GM12878 (cell line): ENCODE data around the gene KRR1. TPM values are rescaled to one million over a fixed set of nuclear protein-coding genes. Genes with fewer than 3 reads are reported as not detected.
"Not testable (repeated sequence)": the region's sequence is repeated elsewhere in the genome, so short reads cannot be mapped to it uniquely, and the experiment has no call there.

ENCODE experiments used
- ATAC-seq: fragments of 200-7000 bp; cut with Tn5 transposase; 3 replicates; pipeline ENCODE4 v1.9.1; 2020; ENCODE audit warnings: mild to moderate bottlenecking, moderate library complexity
- BruUV-seq: library from RNA; stranded (reverse); fragments of 400-500 nt; replicated peaks from 2 replicates; lab custom pipeline; 2021; lab: Mats Ljungman, UMichigan
- CTCF ChIA-PET: fragments of 300-600 bp; sonication (Branson Sonifier 250); formaldehyde crosslinking; extraction: SDS; loops from one replicate; lab custom pipeline; 2021; ENCODE audit warnings: inconsistent platforms; lab: Yijun Ruan, JAX
- POLR2A ChIA-PET: fragments of 350-600 bp; formaldehyde crosslinking; extraction: SDS; loops from one replicate; lab custom pipeline; 2021; ENCODE audit warnings: inconsistent platforms; lab: Charles Lee
- RAD21 ChIA-PET: fragments of 300-600 bp; sonication (Branson Sonifier 250); formaldehyde crosslinking; loops from one replicate; lab custom pipeline; 2023; ENCODE audit warnings: antibody characterized with exemption; ENCODE audit not compliant: unreplicated experiment; lab: Charles Lee
- SMC1A ChIA-PET: fragments of 300-600 bp; sonication (Branson Sonifier 250); formaldehyde crosslinking; loops from one replicate; lab custom pipeline; 2023; ENCODE audit not compliant: unreplicated experiment, uncharacterized antibody; lab: Charles Lee
- DNase-seq: peaks from one replicate; pipeline ENCODE4 v3.0.0-alpha.2; 2011; ENCODE audit warnings: low read depth, low spot score
- FAIRE-seq: peaks from 3 replicates; lab custom pipeline; 2011; peaks lifted over from hg19 to GRCh38; lab: Jason Lieb, UNC
- H2AFZ ChIP-seq: 2 replicates; pipeline ENCODE4 v1.6.0; 2011; ENCODE audit warnings: low read depth, low read length, control low read depth; ENCODE audit not compliant: control insufficient read depth
- H3K27ac ChIP-seq: 2 replicates; pipeline ENCODE4 v1.5.1; 2011; ENCODE audit warnings: control low read depth; ENCODE audit not compliant: control insufficient read depth, insufficient read depth
- H3K27me3 ChIP-seq, 2 experiments: replicated peaks in 1 of 2; 2 replicates each; pipeline versions ENCODE4 v1.6.0 to v1.6.1; 2011; ENCODE audit warnings: low read length in 1 of 2; ENCODE audit not compliant: control insufficient read depth in 2 of 2, insufficient read depth in 2 of 2
- H3K36me3 ChIP-seq, 2 experiments: 2 replicates each; pipeline ENCODE4 v1.5.1; 2011; ENCODE audit warnings: low read length in 1 of 2; ENCODE audit not compliant: control insufficient read depth in 2 of 2, insufficient read depth in 2 of 2
- H3K4me1 ChIP-seq: 2 replicates; pipeline ENCODE4 v1.6.1; 2011; ENCODE audit warnings: mild to moderate bottlenecking, low read length, moderate library complexity, mixed read lengths; ENCODE audit not compliant: control insufficient read depth, insufficient read depth
- H3K4me2 ChIP-seq: 2 replicates; pipeline ENCODE4 v1.6.0; 2011; ENCODE audit warnings: control low read depth; ENCODE audit not compliant: control insufficient read depth, insufficient read depth
- H3K4me3 ChIP-seq: fragments of 200-600 bp; sonication (generic); 2 replicates; pipeline ENCODE4 v1.5.1; 2016
- H3K79me2 ChIP-seq: 2 replicates; pipeline ENCODE4 v1.6.0; 2011; ENCODE audit warnings: low read length; ENCODE audit not compliant: control insufficient read depth, insufficient read depth
- H3K9ac ChIP-seq: 2 replicates; pipeline ENCODE4 v1.8.0; 2011; ENCODE audit warnings: low read length, control low read depth, mixed read lengths; ENCODE audit not compliant: control insufficient read depth, insufficient read depth
- H3K9me3 ChIP-seq: replicated peaks from 3 replicates; pipeline ENCODE4 v1.5.1; 2011; ENCODE audit warnings: mild to moderate bottlenecking, low read length; ENCODE audit not compliant: control insufficient read depth, insufficient read depth
- H4K20me1 ChIP-seq: 2 replicates; pipeline ENCODE4 v1.6.0; 2011; ENCODE audit not compliant: control insufficient read depth, insufficient read depth
- WGBS: methylation state at CpG from one replicate; pipeline ENCODE4 v1.1.6; 2016; ENCODE audit warnings: low lambda C conversion rate; ENCODE audit not compliant: insufficient replicate concordance, insufficient coverage; ENCODE audit errors: missing lambda C conversion rate; 5-methylcytosine and 5-hydroxymethylcytosine counted together
- in situ Hi-C: fragments of 300-500 bp; cut with MboI; formaldehyde crosslinking; loops from 9 replicates; pipeline ENCODE4 v1.14.3; 2018; ENCODE audit warnings: mixed read lengths
- intact Hi-C: fragments of 100-400 bp; cut with micrococcal nuclease; formaldehyde crosslinking; loops from one replicate; pipeline ENCODE4 v1.14.2; 2022; ENCODE audit not compliant: unreplicated experiment
- polyA plus RNA-seq, 11 experiments: library from polyadenylated mRNA; depleted of rRNA in 4 of 11; unstranded in 6 of 11; stranded (reverse) in 5 of 11; fragments of >200 nt; fragmentation: Nextera tagmentation in 4 of 11; fragmentation: Illumina TruSeq in 1 of 11; extraction: Ambion mirVana in 4 of 11; extraction: Trizol in 1 of 11; gene quantifications; 1 replicate in 1 of 11; 2 replicates in 10 of 11; pipeline versions ENCODE4 v1.2.1 to v1.2.3, GENCODE V29; 2011 to 2016; ENCODE audit warnings: inconsistent platforms in 2 of 11, missing spikeins in 2 of 11, low read depth in 1 of 11
- total RNA-seq, 4 experiments: library from RNA; depleted of rRNA in 3 of 4; stranded (reverse); fragments of >200 nt in 3 of 4; fragmentation: Illumina TruSeq in 1 of 4; extraction: Trizol in 1 of 4; gene quantifications; 2 replicates each; pipeline versions ENCODE4 v1.2.1 to v1.2.3, GENCODE V29; 2013 to 2021

The KRR1 gene
- total and polyA plus RNA-seq, 10 of the 15 experiments (the other 5 are each of a cell fraction or from before 2014, with no cell fraction given) = 29.6 to 103 (median 75.3) TPM

DNA sequence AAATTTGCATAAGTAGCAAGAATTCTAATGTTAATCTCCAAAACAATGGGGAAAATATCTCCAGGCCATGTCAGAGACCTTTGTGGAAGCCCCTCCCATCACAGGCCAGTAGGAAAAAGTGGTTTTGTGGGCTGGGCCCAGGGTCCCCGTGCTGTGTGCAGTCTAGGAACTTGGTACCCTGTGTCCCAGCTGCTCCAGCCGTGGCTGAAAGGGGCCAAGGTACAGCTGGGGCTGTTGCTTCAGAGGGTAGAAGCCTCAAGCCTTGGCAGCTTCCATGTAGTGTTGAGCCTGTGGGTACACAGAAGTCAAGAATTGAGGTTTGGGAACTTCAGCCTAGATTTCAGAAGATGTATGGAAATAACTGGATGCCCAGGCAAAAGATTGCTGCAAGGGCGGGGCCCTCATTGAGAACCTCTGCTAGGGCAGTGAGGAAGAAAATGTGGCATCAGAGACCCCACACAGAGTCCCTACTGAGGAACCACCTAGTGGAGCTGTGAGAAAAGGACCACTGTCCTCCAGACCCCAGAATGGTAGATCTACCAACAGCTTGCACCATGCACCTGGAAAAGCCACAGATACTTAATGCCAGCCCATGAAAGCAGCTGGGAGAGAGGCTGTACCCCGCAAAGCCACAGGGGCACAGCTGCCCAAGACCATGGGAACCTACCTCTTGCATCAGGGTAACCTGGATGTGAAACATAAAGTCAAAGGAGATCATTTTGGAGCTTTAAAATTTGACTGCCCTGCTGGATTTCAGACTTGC lies 69.5 kb downstream of the KRR1 start:
- H3K79me2 ChIP-seq, H4K20me1 ChIP-seq, RAD21 ChIA-PET, H3K4me2 ChIP-seq, H2AFZ ChIP-seq, intact Hi-C loops, in situ Hi-C loops, SMC1A ChIA-PET, H3K27ac ChIP-seq, H3K9ac ChIP-seq, BruUV-seq, POLR2A ChIA-PET, DNase-seq, H3K27me3 ChIP-seq, H3K4me1 ChIP-seq, H3K9me3 ChIP-seq, ATAC-seq, H3K36me3 ChIP-seq, FAIRE-seq, H3K4me3 ChIP-seq: not testable (repeated sequence)
- 14% methylated on average over 4 of the region's 4 CpGs for WGBS
- CTCF ChIA-PET = interaction anchor here (2.1 kb wide), 1 partner anchor 42 kb away, joined by 7 read pairs; no protein-coding TSS in a partner anchor

Other genes with a start within 250 kb of the KRR1 start
- gene CAPS2, start 181.3 kb downstream of the KRR1 start, total RNA-seq (2014; rRNA removed) = 3.2 and 4.1 TPM in 2 replicates
- 6.4 and 8.1 TPM in 2 replicates for gene CAPS2, start 181.3 kb downstream of the KRR1 start, total RNA-seq (2014; rRNA removed; fragmentation: Illumina TruSeq; extraction: Trizol)
- gene CAPS2, start 181.3 kb downstream of the KRR1 start, total RNA-seq (2021) = 5.1 and 5.4 TPM in 2 replicates
- gene CAPS2, start 181.3 kb downstream of the KRR1 start, polyA plus RNA-seq (2011; rRNA removed) = 2.0 and 3.9 TPM in 2 replicates
- gene CAPS2, start 181.3 kb downstream of the KRR1 start, polyA plus RNA-seq (2014; fragmentation: Illumina TruSeq; extraction: Trizol) = 4.1 and 9.5 TPM in 2 replicates
- 1 to 10 TPM; 4.5 to 6.4 TPM for gene CAPS2, start 181.3 kb downstream of the KRR1 start, polyA plus RNA-seq (2014; fragmentation: Nextera tagmentation; extraction: Ambion mirVana)
- 4.2 and 4.3 TPM in 2 replicates for gene CAPS2, start 181.3 kb downstream of the KRR1 start, polyA plus RNA-seq (2014; rRNA removed)
- gene CAPS2, start 181.3 kb downstream of the KRR1 start, polyA plus RNA-seq (2016; fragmentation: Nextera tagmentation; extraction: Ambion mirVana) = 1 to 10 TPM; 4.2 TPM
- gene GLIPR1L1, start 176.9 kb downstream of the KRR1 start, total RNA-seq (2014; rRNA removed) = not detected in 2 replicates
- not detected in 2 replicates for gene GLIPR1L1, start 176.9 kb downstream of the KRR1 start, total RNA-seq (2014; rRNA removed; fragmentation: Illumina TruSeq; extraction: Trizol)
- not detected in 2 replicates for gene GLIPR1L1, start 176.9 kb downstream of the KRR1 start, total RNA-seq (2021)
- gene GLIPR1L1, start 176.9 kb downstream of the KRR1 start, polyA plus RNA-seq (2011; rRNA removed) = not detected in 2 replicates
- not detected in 2 replicates for gene GLIPR1L1, start 176.9 kb downstream of the KRR1 start, polyA plus RNA-seq (2014; fragmentation: Illumina TruSeq; extraction: Trizol)
- under 1 TPM; 0.10 to 0.13 TPM for gene GLIPR1L1, start 176.9 kb downstream of the KRR1 start, polyA plus RNA-seq (2014; fragmentation: Nextera tagmentation; extraction: Ambion mirVana)
- gene GLIPR1L1, start 176.9 kb downstream of the KRR1 start, polyA plus RNA-seq (2014; rRNA removed) = not detected in 2 replicates
- gene GLIPR1L1, start 176.9 kb downstream of the KRR1 start, polyA plus RNA-seq (2016; fragmentation: Nextera tagmentation; extraction: Ambion mirVana) = under 1 TPM in 1 of 2 experiments, not detected in 1; 0.47 TPM
- gene GLIPR1L2, start 120.5 kb downstream of the KRR1 start, total RNA-seq (2014; rRNA removed) = 0.06 and 0.38 TPM in 2 replicates
- gene GLIPR1L2, start 120.5 kb downstream of the KRR1 start, total RNA-seq (2014; rRNA removed; fragmentation: Illumina TruSeq; extraction: Trizol) = 0.09 and 0.18 TPM in 2 replicates
- gene GLIPR1L2, start 120.5 kb downstream of the KRR1 start, total RNA-seq (2021) = not detected in 2 replicates
- gene GLIPR1L2, start 120.5 kb downstream of the KRR1 start, polyA plus RNA-seq (2011; rRNA removed) = 0.15 and 0.24 TPM in 2 replicates
- 0.18 TPM in 1 of 2 replicates, not detected in the other for gene GLIPR1L2, start 120.5 kb downstream of the KRR1 start, polyA plus RNA-seq (2014; fragmentation: Illumina TruSeq; extraction: Trizol)
- under 1 TPM in 1 of 2 experiments, not detected in 1; 0.04 TPM for gene GLIPR1L2, start 120.5 kb downstream of the KRR1 start, polyA plus RNA-seq (2014; fragmentation: Nextera tagmentation; extraction: Ambion mirVana)
- 0.06 TPM in 1 of 2 replicates, not detected in the other for gene GLIPR1L2, start 120.5 kb downstream of the KRR1 start, polyA plus RNA-seq (2014; rRNA removed)
- gene GLIPR1L2, start 120.5 kb downstream of the KRR1 start, polyA plus RNA-seq (2016; fragmentation: Nextera tagmentation; extraction: Ambion mirVana) = under 1 TPM in 1 of 2 experiments, not detected in 1; 0.39 TPM
- gene GLIPR1, start 30.9 kb downstream of the KRR1 start, total RNA-seq (2014; rRNA removed) = 18.2 and 25.6 TPM in 2 replicates
- 20.5 and 22.4 TPM in 2 replicates for gene GLIPR1, start 30.9 kb downstream of the KRR1 start, total RNA-seq (2014; rRNA removed; fragmentation: Illumina TruSeq; extraction: Trizol)
- 27.9 and 32.9 TPM in 2 replicates for gene GLIPR1, start 30.9 kb downstream of the KRR1 start, total RNA-seq (2021)
- gene GLIPR1, start 30.9 kb downstream of the KRR1 start, polyA plus RNA-seq (2011; rRNA removed) = 29.9 and 31.5 TPM in 2 replicates
- gene GLIPR1, start 30.9 kb downstream of the KRR1 start, polyA plus RNA-seq (2014; fragmentation: Illumina TruSeq; extraction: Trizol) = 27.8 and 32.2 TPM in 2 replicates
- gene GLIPR1, start 30.9 kb downstream of the KRR1 start, polyA plus RNA-seq (2014; fragmentation: Nextera tagmentation; extraction: Ambion mirVana) = 10 to 100 TPM; 39.8 to 62.6 TPM
- gene GLIPR1, start 30.9 kb downstream of the KRR1 start, polyA plus RNA-seq (2014; rRNA removed) = 25.7 and 27.5 TPM in 2 replicates
- 10 to 100 TPM; 37.6 to 39.5 TPM for gene GLIPR1, start 30.9 kb downstream of the KRR1 start, polyA plus RNA-seq (2016; fragmentation: Nextera tagmentation; extraction: Ambion mirVana)